ENCODE results near the gene AUTS2. TPM values are rescaled to one million over a fixed set of nuclear protein-coding genes. Genes with fewer than 3 reads are reported as not detected.

AUTS2 gene
- total and polyA plus RNA-seq, 2 of the 8 experiments (the other 6 are each of a cell fraction or from before 2014, with no cell fraction given): 25.9 to 101 TPM

DNA sequence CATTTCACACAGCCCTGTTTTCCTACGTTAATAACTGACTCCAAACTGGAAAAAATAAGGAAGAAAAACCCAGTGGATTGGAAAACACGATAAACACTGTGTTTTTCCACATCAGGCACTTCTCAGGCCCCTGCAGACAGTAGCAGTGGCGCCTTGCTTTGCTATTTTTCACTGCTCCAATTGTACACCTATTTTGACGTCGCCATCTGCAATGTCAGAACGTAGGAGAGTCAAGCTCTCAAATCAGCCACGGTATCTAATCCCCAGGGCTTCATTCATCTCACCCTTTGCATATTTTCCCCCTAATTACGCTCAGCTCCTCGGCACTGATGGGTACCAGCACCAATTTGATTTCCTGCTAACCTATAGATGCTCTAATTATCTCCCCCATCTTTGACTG, 1195.5 kb downstream of the AUTS2 start:
- ChIA-PET CTCF (ENCODE audit: partially characterized antibody) (no interaction called here), POLR2A (ENCODE audit: partially characterized antibody) (interaction anchor here (1.3 to 1.6 kb wide), 2 partner anchors 12 to 77 kb away, joined by 4 to 6 read pairs; no protein-coding TSS in a partner anchor)
- no peaks in the 10 kb centered on the region for H3K27me3 ChIP-seq (replicated peaks in 1 of 4; ENCODE audit: control insufficient read depth in 3 of 4, extremely low read depth in 1 of 4, insufficient read depth in 3 of 4, low read length in 3 of 4)
- no peak overlapping the region for H3K18ac ChIP-seq (ENCODE audit: extremely low read depth, low read length)
- no peak overlapping the region for H2AFZ ChIP-seq (ENCODE audit: low read length)
- no peak overlapping the region for H4K8ac ChIP-seq (ENCODE audit: extremely low read depth, insufficient read depth, low read length)
- no peak overlapping the region for H2BK15ac ChIP-seq (ENCODE audit: low read length)
- H4K5ac ChIP-seq (ENCODE audit: insufficient read length, low read depth, low read length): no peak overlapping the region
- H2BK20ac ChIP-seq (ENCODE audit: low read length): no peak overlapping the region
- no peaks in the 10 kb centered on the region for H3K23me2 ChIP-seq (ENCODE audit: low read depth, low read length)
- FAIRE-seq (no peak), DNase-seq (ENCODE audit: low read depth in 1 of 2, low spot score in 2 of 2) (no peak)
- no peak overlapping the region for H3K4me2 ChIP-seq (ENCODE audit: insufficient read depth in 1 of 2, low read depth in 2 of 2, low read length in 2 of 2)
- no peak overlapping the region for H3K56ac ChIP-seq (replicated peaks; ENCODE audit: insufficient read length, low read depth, low read length)
- no peak overlapping the region for H4K91ac ChIP-seq (replicated peaks; ENCODE audit: insufficient read length, low read length)
- no peak overlapping the region for H2BK120ac ChIP-seq (replicated peaks; ENCODE audit: low read depth, low read length)
- H4K20me1 ChIP-seq (replicated peaks in 1 of 2; ENCODE audit: control insufficient read depth in 1 of 2, insufficient read depth in 2 of 2, low read length in 2 of 2): peaks cover 3% of the 10 kb centered on the region in 2 experiments
- H3K9ac ChIP-seq (replicated peaks in 1 of 4; ENCODE audit: extremely low read depth in 1 of 4, low read depth in 3 of 4, low read length in 3 of 4): no peak overlapping the region
- H2BK5ac ChIP-seq (ENCODE audit: low read depth, low read length): no peak overlapping the region
- H3K79me1 ChIP-seq (ENCODE audit: low read depth, low read length): no peaks in the 10 kb centered on the region; the same call in 1 of the 2 replicates
- H3K14ac ChIP-seq (ENCODE audit: insufficient read length): no peak overlapping the region
- H2AK5ac ChIP-seq (ENCODE audit: low read depth, low read length): no peak overlapping the region
- peaks cover 11 to 54% (median 31%) of the 10 kb centered on the region in 4 experiments for H3K36me3 ChIP-seq (ENCODE audit: control insufficient read depth in 2 of 4, insufficient read depth in 4 of 4, low read length in 3 of 4)
- no peaks in the 10 kb centered on the region; a peak in 2 of 7 replicates for H3K4me1 ChIP-seq (replicated peaks in 1 of 4; ENCODE audit: control insufficient read depth in 3 of 4, insufficient read depth in 4 of 4, low read length in 3 of 4)
- H3K4ac ChIP-seq (replicated peaks; ENCODE audit: insufficient read length, low read depth, low read length): no peak overlapping the region
- no peak overlapping the region for H3K23ac ChIP-seq (ENCODE audit: insufficient read length)
- 97% methylated on average over 9 of the region's 9 CpGs; no CpG with 5 or more reads in 1 of the 2 experiments for WGBS, 2 experiments (ENCODE audit: extremely low coverage in 1 of 2, insufficient coverage in 1 of 2, insufficient read length in 1 of 2, insufficient replicate concordance in 2 of 2, low coverage in 1 of 2, low lambda C conversion rate in 2 of 2, missing lambda C conversion rate in 1 of 2)
- H3K79me2 ChIP-seq (ENCODE audit: control insufficient read depth in 1 of 2, insufficient read depth in 2 of 2, low read length in 2 of 2): no peaks in the 10 kb centered on the region
- TF ChIP-seq POLR2AphosphoS5 (IDR thresholded peaks at IDR 0.05; ENCODE audit: low read depth, low read length) (peak; percentile 52; the same call in 1 of the 2 replicates), EZH2 (IDR thresholded peaks at IDR 0.05; ENCODE audit: low read depth, low read length, severe bottlenecking) (no peak)
- H3K27ac ChIP-seq (ENCODE audit: low read depth, low read length): no peak overlapping the region
- no peak overlapping the region for H2BK12ac ChIP-seq (ENCODE audit: low read depth, low read length)
- no peak overlapping the region for H3K4me3 ChIP-seq (ENCODE audit: extremely low read depth in 1 of 4, insufficient read depth in 2 of 4, low read depth in 3 of 4, low read length in 4 of 4)
- no peaks in the 10 kb centered on the region for H3K9me3 ChIP-seq (ENCODE audit: insufficient read depth in 2 of 2, low read depth in 1 of 2, low read length in 1 of 2)
